ENCODE measurements around the gene KIF19.

KIF19 gene

DNA sequence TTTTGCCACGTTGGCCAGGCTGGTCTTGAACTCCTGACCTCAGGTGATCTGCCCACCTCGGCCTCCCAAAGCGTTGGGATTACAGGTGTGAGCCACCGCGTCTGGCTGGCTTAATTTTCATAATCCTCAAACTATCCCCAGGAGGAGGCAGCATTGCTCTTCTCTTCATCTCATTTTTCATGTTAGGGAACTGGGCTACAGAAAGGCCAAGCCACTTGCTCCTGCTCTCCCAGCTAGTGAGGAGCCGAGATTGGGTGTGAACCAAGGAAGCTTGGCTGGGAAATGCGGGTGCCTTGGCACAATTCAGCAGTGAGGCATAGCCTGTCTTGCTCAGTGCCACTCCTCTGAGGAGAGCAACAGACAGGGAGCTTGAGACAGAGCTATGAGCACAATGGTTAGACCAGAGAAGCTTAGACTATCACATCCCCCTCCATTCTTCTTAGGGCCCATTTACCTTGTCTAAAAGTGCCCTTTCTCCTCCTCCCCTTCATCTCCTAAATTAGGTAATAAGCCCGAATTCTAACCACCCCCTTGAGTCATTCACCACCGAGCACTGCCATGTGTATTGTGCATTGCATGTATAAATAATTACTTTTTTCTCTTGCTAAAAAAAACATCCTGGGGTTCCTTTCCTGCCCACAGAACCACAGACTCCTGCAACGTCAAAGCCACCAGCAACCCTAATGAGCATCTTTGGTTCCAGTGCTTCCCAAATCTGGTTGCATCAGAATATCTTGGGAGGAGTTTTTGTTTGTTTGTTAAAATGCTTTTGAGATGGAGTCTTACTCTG is 20.0 kb upstream of the KIF19 start:
- DNase-seq (ENCODE audit: low read depth in 2 of 2, low spot score in 1 of 2) = no peak

DNA sequence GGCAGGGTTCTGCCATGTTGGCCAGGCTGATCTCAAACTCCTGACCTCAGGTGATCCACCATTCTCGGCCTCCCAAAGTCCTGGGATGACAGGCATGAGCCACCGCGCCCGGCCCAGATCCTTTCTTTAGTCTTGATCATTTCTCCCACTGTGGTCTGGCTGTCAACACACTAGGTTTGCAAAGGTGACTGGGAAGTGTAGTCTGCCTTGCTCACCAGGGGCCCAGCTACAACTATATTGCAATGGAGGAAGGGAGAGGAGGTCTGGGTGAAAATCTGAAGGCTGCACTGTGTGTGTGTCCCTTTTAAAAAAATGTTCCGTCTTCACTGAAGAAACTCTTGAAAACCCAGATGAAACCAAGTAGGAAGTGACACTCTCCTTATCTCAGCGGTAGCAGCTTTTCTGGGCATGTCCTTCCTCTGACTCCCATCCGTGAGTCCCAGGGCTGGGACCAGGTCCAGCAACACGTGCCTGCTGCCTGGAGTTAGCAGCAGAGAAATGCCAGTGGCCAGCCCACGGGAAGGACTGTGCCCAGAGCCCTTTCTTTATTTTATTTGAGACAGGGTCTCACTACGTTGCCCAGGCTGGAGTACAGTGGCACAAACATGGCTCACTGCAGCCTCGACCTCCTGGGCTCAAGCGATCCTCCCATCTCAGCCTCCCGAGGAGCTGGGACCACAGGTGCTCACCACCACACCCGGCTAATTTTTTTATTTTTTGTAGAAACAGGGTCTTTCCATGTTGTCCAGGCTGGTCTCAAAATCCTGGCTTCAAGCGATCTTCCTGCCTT is 17.8 kb upstream of the KIF19 start:
- no peak for DNase-seq (ENCODE audit: low read depth in 2 of 2, low spot score in 1 of 2)

DNA sequence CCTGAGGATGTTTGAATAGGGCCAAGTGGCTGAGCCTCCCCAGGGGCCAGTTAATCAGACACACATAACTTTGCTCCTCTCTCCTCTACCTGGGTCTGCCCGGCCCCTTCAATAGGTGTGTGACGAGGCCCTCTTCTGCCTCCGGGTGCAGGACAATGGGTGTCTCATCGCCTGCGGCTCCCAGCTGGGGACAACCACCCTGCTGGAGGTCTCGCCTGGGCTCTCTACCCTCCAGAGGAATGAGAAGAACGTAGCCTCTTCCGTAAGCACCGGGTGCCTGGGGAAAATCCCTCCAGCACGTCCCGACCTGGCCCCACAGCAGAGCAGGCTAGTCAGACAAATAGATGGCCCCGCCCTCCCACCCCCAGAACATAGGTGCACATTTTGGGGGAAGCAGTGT is 16.1 kb upstream of the KIF19 start:
- DNase-seq (ENCODE audit: low read depth in 2 of 2, low spot score in 1 of 2) = no peak

DNA sequence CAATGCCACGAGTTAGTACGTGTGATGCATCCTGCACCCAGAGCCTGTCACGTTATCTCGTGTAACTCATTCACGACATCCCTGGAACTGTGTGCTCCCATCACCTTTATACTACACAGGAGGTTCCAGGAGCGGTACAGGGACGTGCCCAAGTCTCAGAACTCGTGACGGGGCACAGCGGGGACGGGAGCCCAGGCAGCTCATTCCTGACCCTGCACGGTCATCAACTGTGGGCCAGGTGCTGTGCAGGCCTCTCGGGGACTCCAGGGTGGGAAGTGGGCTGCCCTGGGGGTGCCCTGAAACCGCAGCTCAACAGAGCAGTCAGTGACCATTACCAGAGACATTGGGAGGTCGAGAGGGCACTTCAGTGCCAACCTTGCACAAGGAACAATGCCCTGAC is 11.1 kb upstream of the KIF19 start:
- DNase-seq (ENCODE audit: low read depth in 2 of 2, low spot score in 1 of 2) = no peak

DNA sequence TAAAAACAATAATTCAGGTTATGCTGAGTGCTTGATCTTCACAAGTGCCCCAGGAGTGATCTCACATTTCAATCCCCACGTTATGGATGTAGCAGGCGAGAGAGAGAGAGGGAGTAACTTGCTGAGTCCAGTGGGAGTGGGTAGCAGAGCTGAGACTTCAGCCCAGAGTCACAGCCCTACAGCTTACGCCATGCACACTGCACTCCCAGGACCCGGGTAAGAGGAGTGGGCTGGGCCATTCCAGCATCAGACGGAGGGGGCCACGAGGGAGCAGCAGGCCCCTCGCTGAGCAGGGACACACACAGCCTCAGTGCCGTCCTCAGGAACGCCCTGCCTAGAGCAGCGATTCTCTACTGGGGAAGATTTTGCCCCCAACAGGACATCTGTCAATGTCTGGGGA is 9.8 kb upstream of the KIF19 start:
- DNase-seq (ENCODE audit: low read depth in 2 of 2, low spot score in 1 of 2) = no peak

DNA sequence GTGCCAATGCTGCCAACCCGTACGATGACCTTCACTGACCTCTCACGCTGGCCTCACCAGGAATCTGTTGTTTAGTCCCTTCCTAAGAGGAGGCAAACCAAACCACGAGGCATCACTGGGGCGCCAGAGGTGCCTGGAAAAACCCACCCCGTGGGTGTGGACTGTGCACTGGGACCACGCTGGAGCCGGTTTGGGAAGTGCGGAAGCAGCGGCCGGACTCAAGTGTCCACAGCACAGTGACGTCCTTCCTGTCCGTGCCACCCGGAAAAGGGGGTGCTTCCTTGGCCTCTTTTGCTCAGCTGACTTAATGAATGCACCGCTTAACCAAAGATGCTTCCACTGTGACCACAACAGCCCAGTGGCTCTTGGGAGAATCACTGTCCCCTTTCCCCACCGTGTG is 9.0 kb upstream of the KIF19 start:
- no peak for DNase-seq (ENCODE audit: low read depth in 2 of 2, low spot score in 1 of 2)

DNA sequence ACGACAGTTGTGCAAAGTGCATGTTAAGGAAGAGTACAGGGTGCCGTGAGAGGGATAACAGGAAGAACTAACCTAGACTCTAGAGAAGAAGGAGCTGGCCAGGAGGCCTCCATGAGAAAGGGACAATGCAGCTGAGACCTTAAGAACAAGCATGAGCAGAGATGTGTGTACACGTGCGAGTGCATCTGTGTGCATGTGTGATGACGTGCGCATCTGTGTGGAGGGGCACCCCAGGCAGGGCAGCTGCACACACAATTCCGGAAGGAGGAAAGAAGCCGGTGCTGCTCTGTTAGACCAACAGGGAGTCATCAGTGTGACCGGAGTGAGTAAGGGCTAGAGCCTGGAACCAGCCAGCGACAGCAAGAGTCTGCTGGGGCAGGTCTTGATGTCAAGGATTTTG is 7.6 kb upstream of the KIF19 start:
- no peak for DNase-seq (ENCODE audit: low read depth in 2 of 2, low spot score in 1 of 2)

DNA sequence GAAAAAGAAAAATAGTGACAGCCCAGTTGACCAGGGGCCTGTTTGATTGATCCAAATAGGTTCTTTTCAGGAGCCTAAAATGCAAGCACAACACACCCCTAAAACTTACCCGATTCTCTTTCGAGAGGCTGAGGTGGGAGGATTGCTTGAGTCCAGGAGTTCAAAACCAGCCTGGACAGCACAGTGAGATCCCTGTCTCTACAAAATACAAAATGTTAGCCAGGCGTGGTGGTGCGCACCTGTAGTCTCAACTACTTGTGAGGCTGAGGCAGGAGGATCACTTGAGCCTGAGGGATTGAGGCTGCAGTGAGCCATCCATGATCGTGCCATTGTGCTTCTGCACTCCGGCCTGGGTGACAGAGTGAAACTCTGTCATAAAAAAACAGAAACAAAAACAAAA is 1.5 kb upstream of the KIF19 start:
- no peak for DNase-seq (ENCODE audit: low read depth in 2 of 2, low spot score in 1 of 2)

DNA sequence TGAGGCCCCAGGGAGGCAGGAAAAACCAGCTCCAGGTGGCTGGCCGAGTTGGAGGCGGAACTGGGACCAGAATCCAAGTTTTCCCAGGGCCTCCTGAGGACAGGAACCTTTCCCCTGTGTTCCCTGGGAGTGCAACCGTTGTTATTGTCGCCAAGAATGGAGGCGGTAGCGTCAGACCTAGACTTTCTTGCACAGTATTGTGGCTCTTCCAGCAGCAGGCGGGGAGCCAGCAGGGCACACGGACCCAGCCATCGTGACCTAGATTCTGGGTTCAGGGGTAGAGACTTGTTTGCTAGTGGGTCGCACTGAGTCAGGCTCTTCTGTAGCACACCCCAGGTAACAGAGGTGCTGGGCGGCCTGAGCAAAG is 667 bp upstream of the KIF19 start:
- DNase-seq (ENCODE audit: low read depth in 2 of 2, low spot score in 1 of 2) = no peak

DNA sequence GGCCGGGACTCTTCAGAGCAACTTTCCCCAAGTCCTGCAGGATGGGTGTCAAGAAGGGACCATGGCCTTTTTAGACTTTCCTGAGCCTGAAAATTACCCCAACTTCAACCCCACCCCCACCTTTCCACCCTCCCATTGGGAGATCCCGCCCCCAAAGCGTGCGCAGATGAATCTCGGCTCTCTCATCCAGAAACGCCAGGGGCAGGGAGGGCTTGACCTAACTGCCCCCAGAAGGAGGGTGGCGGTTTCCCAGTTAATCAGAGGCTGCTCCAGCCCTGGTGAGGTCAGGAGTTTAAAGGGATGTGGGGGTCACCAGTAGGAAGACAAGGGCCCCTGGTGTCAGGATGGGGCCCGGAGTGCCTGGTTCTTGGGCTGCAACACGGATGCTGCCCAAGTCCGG is 480 bp downstream of the KIF19 start:
- no peak for DNase-seq (ENCODE audit: low read depth in 2 of 2, low spot score in 1 of 2)

DNA sequence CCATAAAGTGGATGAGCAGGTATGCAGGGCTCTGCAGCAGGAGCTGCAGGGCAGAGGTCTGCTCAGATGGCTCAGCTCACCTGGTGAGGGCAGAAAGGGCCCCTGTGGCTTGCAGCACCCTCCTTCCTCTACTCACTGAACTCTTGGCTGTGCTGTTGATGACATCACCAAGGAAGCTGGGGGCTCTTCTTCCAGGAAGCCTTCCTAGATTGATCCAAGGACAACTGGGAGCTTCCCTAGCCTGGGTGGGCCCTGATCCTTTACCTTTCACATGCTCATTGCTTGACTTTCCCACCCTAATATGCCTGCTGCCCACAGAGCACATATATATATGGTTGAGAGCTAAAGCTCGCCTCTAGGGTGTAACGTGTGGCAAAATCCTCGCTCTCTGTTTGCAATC is 2.5 kb downstream of the KIF19 start:
- DNase-seq (ENCODE audit: low read depth in 2 of 2, low spot score in 1 of 2) = no peak

DNA sequence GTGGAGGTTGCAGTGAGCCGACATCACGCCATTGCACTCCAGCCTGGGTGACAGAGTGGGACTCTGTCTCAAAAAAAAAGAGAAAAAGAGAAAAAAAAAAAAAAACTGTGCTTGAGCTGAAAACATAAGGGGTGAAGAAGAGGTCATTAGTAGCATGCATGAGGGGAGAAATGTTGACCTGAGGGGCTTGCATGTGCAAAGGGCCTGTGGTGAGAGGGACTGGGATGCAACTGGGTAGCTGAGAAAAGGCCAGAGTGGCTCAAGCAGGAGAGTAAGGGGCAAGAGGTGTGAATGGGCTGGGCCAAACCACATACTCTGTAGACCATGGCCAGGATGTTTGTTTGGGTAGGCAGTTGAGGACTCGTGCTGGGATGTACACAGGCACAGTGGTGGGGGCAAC is 3.4 kb downstream of the KIF19 start:
- DNase-seq (ENCODE audit: low read depth in 2 of 2, low spot score in 1 of 2) = no peak

DNA sequence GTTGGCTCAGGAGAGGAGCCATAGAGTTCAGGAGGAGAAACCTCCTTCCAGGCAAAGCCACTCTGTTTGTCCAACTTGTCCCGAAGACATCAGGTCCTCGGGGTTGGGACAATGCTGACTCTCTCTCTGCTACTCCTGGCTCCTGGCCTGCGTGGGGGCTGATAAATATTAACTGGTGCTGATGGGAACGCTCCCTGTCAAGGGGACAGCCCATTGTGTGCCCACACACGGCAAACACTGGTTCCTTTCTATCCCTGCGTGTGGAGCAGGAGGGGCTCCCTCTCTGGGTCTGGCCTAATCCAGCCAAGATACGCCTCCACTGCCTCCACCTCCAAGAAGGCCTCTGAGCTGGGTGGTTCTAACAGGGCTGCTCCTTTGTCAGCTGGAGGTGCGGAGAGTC is 4.4 kb downstream of the KIF19 start:
- DNase-seq (ENCODE audit: low read depth in 2 of 2, low spot score in 1 of 2) = no peak

DNA sequence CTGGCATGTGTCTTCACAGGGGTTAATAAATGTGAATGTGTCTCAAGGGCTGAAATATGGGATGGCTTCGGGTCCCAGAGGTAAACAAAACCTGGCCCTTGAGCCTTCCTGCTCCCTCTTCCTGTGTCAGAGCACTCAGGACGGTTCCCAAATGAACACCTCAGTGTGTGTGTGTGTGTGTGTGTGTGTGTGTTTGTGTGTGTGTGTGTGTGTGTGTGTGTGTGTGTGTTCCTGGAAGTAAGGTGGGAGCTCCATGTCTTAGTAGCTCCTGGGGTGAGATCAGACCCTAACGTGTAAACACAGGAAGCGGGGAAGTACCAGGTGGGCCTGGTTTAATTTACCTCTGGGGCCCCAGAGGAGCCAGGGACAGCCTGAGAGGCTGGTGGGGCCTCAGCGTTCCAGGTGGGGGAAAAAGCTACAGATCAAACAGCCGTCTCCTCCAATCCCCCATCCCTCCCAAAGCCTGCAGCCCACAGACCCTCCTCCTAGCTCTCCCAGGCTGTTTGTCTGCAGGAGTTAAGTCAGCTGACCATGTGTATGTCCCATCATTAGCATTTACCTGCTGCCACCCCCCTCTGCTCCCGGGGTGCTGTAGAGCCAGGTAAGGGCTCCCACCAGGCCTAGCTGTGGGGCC is 6.1 kb downstream of the KIF19 start:
- DNase-seq (ENCODE audit: low read depth in 2 of 2, low spot score in 1 of 2) = no peak

DNA sequence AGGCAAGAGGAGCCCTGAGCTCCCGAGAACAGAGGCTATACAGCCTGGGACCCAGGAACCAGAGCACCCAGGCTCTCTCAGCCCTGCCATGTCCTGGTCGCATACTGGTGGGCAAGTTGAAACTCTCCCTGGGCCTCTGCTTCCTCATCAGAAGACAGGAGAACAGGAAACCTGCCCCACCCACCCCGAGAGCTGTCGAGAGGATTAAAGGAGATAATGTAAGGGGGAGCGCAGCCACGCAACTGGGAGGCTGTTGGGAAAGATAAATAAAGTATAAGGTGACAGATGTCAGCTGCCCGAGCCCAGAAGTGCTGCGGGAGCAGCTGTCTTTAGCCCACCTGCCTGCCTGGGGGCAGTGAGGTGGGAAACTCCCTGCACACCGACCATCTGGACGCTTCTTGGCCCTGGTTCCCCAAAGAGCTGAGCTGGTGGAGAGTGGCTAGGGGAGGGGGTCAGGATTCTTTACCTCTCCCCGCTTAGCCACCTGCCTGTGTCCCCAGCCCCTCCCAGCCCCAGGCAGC is 6.8 kb downstream of the KIF19 start:
- no peak for DNase-seq (ENCODE audit: low read depth in 2 of 2, low spot score in 1 of 2)

DNA sequence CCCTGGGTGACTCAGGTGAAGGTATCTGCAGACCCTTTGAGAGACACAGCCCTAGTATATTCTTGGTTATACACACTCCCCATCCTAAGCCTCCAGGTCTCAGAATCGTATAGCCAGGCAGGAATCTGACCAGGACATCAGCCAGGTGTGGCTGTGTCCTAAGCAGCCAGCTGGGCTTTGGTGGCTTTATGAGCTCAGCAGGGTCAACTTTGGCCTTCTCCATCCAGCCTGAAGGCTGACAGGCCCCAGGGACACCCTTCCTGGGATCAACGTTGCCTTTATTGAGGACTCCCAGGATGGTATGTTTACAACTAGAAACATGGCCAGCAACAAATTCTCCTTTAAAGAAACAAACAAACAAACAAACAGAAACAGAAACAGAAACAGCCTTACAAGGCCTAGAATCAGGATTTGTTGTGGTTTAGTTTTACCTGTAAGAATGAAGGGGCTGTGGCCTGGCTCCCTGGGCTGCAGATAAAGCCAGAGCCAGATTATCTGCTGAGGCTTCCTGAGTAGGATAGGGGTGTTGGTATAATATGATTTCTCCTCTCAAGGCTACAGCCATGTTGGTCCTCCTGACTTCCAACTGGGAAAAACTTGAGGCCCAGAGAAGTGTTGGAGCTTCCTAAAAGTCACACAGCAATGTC is 8.5 kb downstream of the KIF19 start:
- no peak for DNase-seq (ENCODE audit: low read depth in 2 of 2, low spot score in 1 of 2)

DNA sequence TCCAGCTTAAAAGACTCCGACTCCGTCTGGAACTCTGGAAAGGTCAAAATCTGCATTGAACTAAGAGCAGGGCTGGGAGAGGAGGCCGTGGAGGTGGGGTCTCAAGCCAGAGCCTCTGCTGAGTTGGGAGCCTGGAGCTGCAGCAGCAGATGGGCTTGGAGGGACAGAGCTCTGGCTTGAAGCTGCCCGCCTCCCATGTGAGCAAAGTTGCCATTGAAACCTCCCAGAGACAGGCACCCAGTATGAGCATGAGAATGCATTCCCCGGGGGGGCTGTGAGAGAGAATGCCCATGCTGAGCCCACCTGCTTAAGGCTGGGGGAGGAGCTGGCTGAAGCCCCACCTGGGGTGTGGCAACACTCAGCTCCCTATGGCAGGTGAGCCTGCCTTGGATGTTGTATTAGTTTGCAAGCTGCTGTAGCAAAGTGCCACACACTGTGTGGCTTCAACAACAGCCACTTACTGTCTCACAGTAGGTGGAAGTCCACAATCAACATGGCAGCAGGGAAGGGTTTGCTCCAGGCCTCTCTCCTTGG is 9.6 kb downstream of the KIF19 start:
- no peak for DNase-seq (ENCODE audit: low read depth in 2 of 2, low spot score in 1 of 2)

DNA sequence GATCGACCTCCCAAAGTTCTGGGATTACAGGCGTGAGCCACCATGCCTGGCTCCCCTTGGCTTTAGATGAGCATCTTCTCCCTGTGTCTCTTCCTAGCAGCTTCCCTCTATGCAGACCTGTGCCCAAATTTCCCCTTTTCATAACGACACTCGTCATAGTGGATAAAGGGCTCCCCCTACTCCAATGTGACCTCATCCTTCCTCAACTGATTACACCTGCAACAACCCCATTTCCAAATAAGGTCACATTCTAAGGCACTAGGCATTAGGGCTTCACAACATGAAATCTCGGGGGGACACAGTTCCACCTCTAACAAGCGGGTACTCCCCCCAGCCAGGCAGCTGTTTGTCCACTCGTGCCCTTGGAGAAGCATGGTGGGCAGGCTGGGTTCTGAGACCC is 10.3 kb downstream of the KIF19 start:
- DNase-seq (ENCODE audit: low read depth in 2 of 2, low spot score in 1 of 2) = no peak

DNA sequence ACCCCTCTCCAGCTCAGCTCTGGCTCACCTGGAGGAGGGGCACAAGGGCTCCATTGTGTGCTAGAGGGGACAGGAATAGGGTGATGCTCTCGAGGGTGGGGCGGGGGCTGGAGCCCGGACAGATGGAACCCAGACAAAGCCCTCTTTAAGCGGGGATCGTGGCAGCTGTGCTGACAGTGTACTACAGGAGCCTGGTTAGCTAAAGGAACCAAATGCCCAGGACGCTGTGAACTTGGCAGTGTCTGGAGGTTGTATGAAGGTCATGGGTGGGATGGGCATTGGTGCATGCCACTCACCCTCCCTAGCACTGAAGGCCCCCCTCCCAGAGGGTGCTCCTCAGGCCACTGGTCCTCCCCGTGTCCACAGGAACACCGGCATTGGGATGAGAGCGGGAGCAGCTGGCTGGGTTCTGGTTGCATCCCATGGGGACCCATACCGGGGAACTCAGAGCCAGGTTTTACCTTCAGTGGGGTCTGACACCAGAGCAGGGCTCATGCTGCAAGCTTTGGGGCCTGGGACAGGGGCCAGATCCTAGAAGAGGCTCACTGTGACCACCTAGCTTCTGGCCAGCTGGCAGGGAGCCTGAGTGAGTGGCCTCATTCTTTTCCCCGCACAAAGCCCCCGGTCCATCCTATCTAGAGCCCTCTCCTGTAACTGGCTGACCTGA is 11.9 kb downstream of the KIF19 start:
- DNase-seq (ENCODE audit: low read depth in 2 of 2, low spot score in 1 of 2) = no peak

DNA sequence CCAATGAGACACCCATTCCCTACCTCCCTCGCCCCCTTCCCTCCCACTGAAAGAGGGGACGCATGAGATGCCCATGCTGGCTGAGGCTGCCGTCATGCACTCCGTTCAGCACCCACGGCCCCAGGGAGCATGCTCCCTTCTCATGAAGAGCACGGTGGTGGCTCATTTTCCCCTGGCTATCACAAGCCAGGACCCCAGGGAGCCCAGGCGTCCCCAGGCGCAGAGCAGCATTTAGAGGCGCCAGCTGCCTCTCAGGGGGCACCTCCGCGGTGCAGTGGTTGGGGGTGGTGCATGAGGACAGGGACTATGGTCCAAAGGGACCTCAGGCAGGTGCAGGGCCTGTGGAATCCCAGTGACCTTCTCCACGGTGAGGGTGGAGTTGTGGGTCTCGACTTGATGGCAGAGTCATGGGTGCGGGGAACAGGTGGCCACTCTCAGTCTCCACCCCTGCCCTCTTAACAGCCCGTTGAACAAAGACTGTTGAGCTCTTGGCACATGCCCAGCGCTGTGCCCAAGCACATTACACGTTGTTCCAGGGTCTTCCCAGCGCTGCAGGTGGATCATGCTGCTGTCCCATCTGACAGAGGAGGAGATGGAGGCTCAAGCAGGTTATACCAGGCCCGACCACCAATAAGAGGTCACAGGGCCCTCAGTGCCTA is 13.6 kb downstream of the KIF19 start:
- DNase-seq (ENCODE audit: low read depth in 2 of 2, low spot score in 1 of 2) = no peak
